DND-41 (cell line): ENCODE results near the gene ALDH1A2.

Experiments
- CTCF ChIP-seq: IDR thresholded peaks from 2 replicates; pipeline ENCODE4 v1.5.1; 2012; ENCODE audit warnings: borderline replicate concordance, low read length, moderate library complexity, mild to moderate bottlenecking; ENCODE audit not compliant: poor library complexity, severe bottlenecking; ENCODE audit errors: extremely low read depth
- EZH2 ChIP-seq: IDR thresholded peaks from 3 replicates; pipeline ENCODE4 v1.6.1; 2012; ENCODE audit warnings: borderline replicate concordance, low read depth, mild to moderate bottlenecking, moderate library complexity, low read length, inconsistent platforms; ENCODE audit not compliant: severe bottlenecking

GRCh38 chr15:57903626-57904025 is 161.9 kb downstream of the ALDH1A2 start:
- TF ChIP-seq CTCF (no peak), EZH2 (no peak)
